GM19468 (cell line): ENCODE results near the gene CSPG5.

Experiments
- ATAC-seq: cut with Tn5 transposase; IDR thresholded peaks from one replicate; pipeline ENCODE4 v1.9.1; 2021; ENCODE audit warnings: mild to moderate bottlenecking, moderate library complexity, moderate number of reproducible peaks; ENCODE audit not compliant: unreplicated experiment; ENCODE audit errors: extremely low read depth

CSPG5 gene

GRCh38 chr3:47542471-47543173 lies 36.0 kb downstream of the CSPG5 start:
- no peak for ATAC-seq

DNA sequence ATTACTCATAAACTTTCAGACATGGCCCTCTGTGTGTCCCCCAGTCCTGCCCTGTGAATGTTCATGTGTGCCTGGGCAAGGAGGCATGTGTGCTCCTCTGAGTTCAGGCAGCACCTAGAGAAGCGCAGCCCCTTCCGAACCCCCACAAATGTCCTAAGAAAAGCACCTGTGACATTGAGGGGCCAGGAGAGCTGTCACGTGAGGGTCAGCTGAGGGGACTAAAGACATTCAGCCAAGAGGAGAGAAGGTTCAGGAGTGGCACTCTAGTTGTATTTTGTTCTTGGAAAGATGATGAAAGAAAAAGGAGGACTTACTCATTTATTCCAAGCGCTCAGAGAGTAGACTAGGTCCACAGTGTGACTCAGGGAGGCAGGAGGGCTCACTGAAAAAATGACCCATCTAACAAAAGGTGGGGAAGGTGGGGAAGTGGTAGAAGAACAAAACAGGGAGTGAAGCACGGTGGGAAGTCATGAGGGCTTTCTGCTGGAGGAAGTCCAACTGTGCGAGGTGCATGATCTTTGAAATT lies 37.0 kb downstream of the CSPG5 start:
- ATAC-seq, result no peak

DNA sequence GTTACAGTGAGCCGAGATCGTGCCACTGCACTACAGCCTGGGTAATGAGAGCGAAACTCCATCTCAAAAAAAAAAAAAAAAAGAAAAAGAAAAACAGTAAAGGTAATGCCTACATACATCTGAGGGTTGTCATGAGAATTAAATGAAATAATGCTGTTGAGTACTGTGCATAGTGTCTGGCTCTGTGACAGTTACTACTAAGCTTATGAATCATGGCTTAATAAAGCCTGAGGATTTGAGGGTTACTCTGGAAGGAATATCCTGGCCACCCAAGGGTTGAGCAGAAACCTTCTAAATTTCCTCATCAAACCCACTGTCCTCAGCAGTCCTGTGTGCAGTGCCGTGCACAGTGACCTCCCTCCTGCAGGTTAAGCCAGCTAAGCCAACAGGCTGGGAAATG lies 38.4 kb downstream of the CSPG5 start:
- ATAC-seq, result no peak

- ATAC-seq, result no peak
Measured at GRCh38 chr3:47536967-47537366, 41.7 kb downstream of the CSPG5 start.

DNA sequence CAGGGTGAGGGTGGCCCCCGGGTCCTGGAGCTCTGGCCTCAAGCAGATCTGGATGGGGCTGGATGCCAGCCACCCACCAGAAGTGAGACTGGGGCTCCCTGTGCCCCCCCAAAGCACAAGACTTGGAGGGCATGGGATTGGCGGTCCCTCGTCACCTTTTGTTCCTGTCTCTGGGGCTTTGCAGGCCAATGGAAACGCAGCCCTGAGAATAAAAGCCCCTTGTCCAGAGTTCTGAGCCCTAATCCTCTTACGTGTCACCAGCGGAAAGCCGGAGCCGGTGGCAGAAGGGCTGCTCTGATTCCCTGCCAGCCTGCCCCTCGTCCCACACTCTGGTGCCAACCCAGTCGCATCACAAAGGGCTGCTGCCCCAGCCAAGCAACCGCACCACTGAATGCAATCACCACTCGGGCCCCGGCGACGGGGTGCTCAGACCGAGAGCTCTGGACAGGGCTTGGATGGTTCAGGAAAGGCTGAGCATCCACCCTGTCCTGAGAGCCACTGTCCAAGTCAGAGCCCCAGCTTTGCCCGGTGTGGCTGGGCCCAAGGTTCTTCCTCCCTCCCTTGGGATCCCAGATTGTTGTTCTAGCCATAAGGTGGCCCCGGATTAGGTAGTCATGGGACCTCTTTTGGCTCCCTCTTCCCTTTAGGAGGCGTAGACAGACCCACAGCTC lies 42.3 kb downstream of the CSPG5 start:
- ATAC-seq, result no peak

DNA sequence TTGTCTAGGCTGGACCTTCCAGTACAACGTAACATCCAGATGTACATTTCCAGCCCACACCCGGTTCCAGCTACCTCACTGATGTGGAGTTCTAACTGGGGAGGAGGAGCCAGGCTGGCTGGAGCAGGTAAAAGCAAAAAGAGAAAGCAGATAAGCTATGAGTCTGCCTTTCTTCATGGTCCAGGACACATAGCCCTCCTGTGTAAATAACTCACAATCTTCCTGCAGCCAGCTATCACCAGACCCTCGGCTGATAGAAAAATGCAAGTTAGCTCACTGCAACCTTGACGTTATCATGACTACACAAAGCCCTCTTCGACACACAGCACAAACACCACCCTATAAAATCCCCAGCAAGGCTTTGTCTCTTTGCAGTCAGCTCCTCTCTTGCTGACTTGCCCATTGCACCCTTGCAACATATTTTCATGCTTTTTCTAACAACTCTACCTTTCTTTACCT lies 44.6 kb downstream of the CSPG5 start:
- no peak for ATAC-seq

GRCh38 chr3:47533481-47533880 lies 45.2 kb downstream of the CSPG5 start:
- no peak for ATAC-seq

DNA sequence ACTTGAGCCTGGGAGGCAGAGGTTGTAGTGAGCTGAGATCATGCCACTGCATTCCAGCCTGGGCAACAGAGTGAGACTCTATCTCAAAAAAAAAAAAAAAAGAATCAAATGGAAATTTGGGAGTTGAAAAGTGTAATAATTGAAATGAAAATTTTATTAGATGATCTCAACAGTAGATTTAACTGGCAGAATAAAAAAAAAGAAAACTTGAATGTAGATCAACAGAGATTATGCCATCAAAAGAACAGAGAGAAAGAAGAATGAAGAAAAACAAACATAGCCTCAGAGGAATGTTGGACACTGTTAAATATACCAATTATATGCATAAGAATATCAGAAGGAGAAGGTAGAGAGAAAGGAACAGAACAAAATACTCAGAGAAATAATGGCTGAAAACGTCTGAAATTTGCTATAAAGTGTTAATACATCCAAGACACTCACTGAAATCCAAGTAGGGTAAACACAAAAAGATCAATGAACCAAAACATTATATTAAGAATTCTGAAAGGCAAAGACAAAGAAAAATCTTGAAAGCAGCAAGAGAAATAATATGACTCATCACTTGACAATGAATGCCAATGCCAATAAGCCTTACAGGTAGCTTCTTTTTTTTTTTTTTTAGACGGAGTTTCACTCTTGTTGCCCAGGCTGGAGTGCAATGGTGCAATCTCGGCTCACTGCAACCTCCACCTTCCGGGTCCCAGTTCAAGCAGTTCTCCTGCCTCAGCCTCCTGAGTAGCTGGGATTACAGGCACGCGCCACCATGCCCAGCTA lies 50.5 kb downstream of the CSPG5 start:
- no peak for ATAC-seq

GRCh38 chr3:47525617-47526016 lies 53.0 kb downstream of the CSPG5 start:
- ATAC-seq, result no peak

- ATAC-seq, result no peak
Measured at GRCh38 chr3:47523310-47524073, 55.2 kb downstream of the CSPG5 start.

GRCh38 chr3:47522082-47522987 lies 56.3 kb downstream of the CSPG5 start:
- no peak for ATAC-seq

DNA sequence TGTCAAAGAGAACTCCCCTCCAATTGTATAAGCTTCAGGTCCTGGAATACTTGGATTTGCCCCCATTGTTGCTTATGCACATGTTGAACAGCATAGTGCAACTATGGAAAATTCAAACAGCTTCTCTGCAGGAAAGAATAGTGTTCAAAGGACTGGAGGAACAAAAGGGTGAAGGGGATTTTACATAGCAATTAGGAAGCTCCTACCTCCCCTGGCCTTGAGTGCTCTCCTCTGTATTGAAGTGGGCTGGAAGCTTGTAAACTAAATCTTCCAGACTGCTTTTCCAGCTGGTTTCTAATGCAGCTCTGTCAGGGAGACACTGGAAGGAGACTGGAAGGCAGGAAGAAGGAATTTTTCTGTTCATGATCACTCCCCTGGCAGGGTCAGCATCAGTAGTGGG lies 57.9 kb downstream of the CSPG5 start:
- ATAC-seq, result no peak

DNA sequence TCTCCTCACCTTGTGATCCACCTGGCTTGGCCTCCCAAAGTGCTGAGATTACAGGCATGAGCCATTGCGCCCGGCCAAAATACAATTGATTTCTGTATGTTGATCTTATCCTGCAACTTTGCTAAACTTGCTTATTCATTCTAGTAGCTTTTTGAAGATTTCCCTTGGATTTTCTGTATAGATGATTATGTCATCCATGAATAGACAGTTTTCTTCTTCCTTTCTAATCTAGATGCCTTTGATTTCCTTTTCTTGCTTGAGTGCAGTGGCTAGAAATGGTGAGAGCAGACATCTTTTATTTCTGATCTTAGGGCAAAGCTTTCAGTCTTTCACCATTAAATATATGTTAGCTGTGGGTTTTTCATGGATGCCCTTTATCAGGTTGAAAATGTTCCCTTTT lies 60.7 kb downstream of the CSPG5 start:
- ATAC-seq, result no peak

GRCh38 chr3:47515864-47516319 lies 62.8 kb downstream of the CSPG5 start:
- no peak for ATAC-seq

DNA sequence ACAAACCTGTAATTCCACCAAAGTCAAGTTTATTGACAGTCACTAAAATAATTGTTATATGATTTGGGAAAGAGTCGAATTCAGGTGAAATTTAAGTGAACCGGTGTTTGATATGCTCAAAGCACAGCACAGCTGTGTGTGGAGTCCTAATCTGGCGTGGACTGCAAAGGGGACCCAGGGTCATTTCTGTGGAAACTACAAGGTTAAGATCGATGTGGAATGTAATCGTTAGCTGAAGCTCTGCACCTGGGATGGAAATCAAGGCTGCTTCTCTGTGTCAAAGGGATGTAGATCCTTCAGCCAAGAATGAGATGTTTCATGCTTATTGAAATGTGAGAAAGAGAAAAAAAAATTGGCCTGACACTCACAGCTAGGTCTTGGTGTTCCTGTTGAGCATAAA lies 63.6 kb downstream of the CSPG5 start:
- ATAC-seq, result no peak

DNA sequence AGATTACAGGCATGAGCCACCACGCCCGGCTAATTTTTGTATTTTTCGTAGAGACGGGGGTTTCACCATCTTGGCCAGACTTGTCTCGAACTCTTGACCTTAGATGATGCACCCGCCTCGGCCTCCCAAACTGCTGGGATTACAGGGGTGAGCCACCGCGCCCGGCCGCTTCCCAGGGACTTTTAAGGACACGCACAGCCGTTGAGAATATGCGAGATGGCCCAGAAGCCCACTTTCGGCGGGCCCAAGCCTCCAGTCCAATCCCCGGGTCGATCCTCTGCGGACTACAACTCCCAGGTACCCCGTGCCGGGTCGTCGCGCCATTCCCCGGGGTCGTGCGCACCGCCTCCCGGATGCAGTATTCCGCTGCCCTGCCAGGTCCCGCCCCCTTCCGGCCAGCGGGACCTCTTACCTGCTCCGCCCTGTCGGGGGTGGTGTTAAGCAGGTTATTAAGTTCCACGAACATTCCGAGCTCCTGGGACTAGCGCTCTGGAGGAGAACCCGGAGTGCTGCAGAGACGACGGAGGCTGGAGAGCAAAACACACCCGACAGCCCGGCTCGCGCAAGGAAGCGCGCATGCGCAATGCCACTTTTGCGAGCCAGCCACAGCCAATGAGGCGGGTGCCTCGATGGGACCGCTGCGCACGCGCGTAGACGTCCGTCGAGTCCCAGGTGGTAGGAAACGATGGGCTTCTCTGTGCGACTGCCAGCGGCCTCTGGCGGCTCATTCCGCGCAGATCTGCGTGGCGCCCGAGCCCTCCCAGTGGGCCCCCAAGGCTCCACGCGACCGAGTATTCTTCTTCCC lies 65.3 kb downstream of the CSPG5 start, which contains the start of gene ELP6:
Gene ELP6 (minus strand): TSS at position 588 of the 805 bp plus-strand sequence. CDS start 122 bp downstream, at position 466.
- ATAC-seq, result peak; percentile 55

DNA sequence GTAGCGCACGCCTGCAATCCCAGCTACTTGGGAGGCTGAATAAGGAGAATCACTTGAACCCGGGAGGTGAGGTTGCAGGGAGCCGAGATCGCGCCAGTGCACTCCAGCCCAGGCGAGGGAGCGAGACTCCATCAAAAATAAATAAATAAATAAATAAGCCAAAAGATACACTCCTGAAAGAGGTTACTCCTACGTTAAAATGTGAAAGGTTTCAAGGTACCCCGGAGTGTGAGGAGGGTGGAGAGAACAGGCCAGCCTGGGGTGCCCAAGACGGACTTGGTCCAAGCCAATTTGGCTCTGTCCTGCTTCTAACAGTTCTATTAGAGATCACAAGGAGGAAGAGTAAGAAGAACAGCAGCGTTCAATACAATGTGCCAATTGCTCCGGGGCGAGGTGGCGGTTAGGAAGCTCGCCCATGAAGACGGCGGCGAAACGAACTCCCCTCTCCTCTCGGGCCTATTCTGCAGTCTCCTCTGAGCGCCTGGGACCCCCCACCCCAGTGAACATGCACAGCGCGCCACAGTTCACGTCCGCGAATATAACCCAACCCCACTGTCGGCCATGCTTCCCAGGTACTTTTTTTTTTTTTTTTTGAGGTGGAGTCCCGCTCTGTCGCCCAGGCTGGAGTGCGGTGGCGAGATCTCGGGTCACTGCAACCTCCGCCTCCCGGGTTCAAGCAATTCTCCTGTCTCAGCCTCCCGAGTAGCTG lies 66.1 kb downstream of the CSPG5 start:
- no peak for ATAC-seq
